Testis (tissue), 3 donors: ENCODE measurements around the gene AMTN. TPM values are rescaled to one million over a fixed set of nuclear protein-coding genes. Genes with fewer than 3 reads are reported as not detected.

ENCODE experiments used
- DNase-seq: peaks from one replicate; pipeline ENCODE4 v3.0.0-alpha.2; 2019
- H3K27ac ChIP-seq, 2 donors: fragments of 200-600 bp; sonication (generic); one replicate each; pipeline ENCODE4 v1.5.1; 2019
- H3K27me3 ChIP-seq: fragments of 200-600 bp; sonication (generic); one replicate; pipeline ENCODE4 v1.5.1; 2019
- H3K36me3 ChIP-seq: fragments of 200-600 bp; sonication (generic); one replicate; pipeline ENCODE4 v1.5.1; 2017; ENCODE audit warnings: low read depth; ENCODE audit errors: missing control alignments
- H3K4me1 ChIP-seq: fragments of 200-600 bp; sonication (generic); one replicate; pipeline ENCODE4 v1.5.1; 2019
- H3K4me3 ChIP-seq, 2 donors: fragments of 200-600 bp; sonication (generic); one replicate each; pipeline ENCODE4 v1.5.1; 2017 to 2019
- H3K9me3 ChIP-seq: fragments of 200-600 bp; sonication (generic); one replicate; pipeline ENCODE4 v1.5.1; 2017
- CTCF ChIP-seq, 3 experiments: fragments of 450-650 bp in 2 of 3; fragments of 200-600 bp in 1 of 3; sonication (generic) in 1 of 3; IDR thresholded peaks; one replicate each; pipeline ENCODE4 v1.5.1; 2016 to 2019; ENCODE audit warnings: antibody characterized with exemption in 3 of 3, mild to moderate bottlenecking in 2 of 3, moderate library complexity in 1 of 3
- POLR2A ChIP-seq: fragments of 450-650 bp; IDR thresholded peaks from one replicate; pipeline ENCODE4 v1.6.1; 2017; ENCODE audit warnings: antibody characterized with exemption, mild to moderate bottlenecking, moderate library complexity
- WGBS, 2 donors: methylation state at CpG; one replicate each; pipeline ENCODE4 v1.1.5; 2018; 5-methylcytosine and 5-hydroxymethylcytosine counted together
- intact Hi-C: fragments of 100-400 bp; cut with DNase I; formaldehyde crosslinking; loops from one replicate; pipeline ENCODE4 v1.15.1; 2023; ENCODE audit warnings: low total_unique reads
- polyA plus RNA-seq: library from polyadenylated mRNA; stranded (reverse); fragments of 350-450 nt; fragmentation: Illumina TruSeq; extraction: RNeasy Lipid Tissue Mini Kit (QIAGEN cat#74804); gene quantifications from one replicate; pipeline ENCODE4 v1.2.3, GENCODE V29; 2014; ENCODE audit warnings: low read depth, low replicate concordance; ENCODE audit not compliant: insufficient read depth
- total RNA-seq, 2 donors: library from RNA; depleted of rRNA; stranded (reverse); fragments of >200 nt; gene quantifications; one replicate each; pipeline ENCODE4 v1.2.3, GENCODE V29; 2016

The AMTN gene
- total and polyA plus RNA-seq, 3 donors from 2014 or later = not detected

GRCh38 chr4:70575964-70576363, 57.6 kb downstream of the AMTN start:
- no peak for TF ChIP-seq CTCF (IDR thresholded peaks at IDR 0.05)
- no peak for TF ChIP-seq POLR2A
- no peaks in the 10 kb centered on the region for H3K4me1 ChIP-seq
- no peaks in the 10 kb centered on the region for H3K36me3 ChIP-seq
- no peaks in the 10 kb centered on the region for H3K27me3 ChIP-seq
- no peak for DNase-seq
- intact Hi-C loops = no loop called here
- H3K9me3 ChIP-seq = no peaks in the 10 kb centered on the region
- H3K4me3 ChIP-seq = no peak overlapping the region
- no peak overlapping the region for H3K27ac ChIP-seq

- intact Hi-C loops = no loop called here
- 44 to 58% methylated on average over 6 of the region's 6 CpGs for WGBS, 2 donors
Observed at GRCh38 chr4:70577220-70577927, 59.0 kb downstream of the AMTN start.

GRCh38 chr4:70581980-70582379, 63.6 kb downstream of the AMTN start:
- WGBS, 2 donors = 89 to 96% methylated on average over 2 of the region's 2 CpGs
- H3K9me3 ChIP-seq = no peaks in the 10 kb centered on the region
- H3K36me3 ChIP-seq = no peaks in the 10 kb centered on the region
- intact Hi-C loops = no loop called here
- no peak for DNase-seq
- TF ChIP-seq CTCF (IDR thresholded peaks at IDR 0.05) (no peak), POLR2A (no peak)
- H3K27ac ChIP-seq = no peak overlapping the region
- H3K27me3 ChIP-seq = no peaks in the 10 kb centered on the region
- H3K4me1 ChIP-seq = no peaks in the 10 kb centered on the region
- H3K4me3 ChIP-seq = no peak overlapping the region

More at GRCh38 chr4:70577220-70577927, 59.0 kb downstream of the AMTN start:
- no peak overlapping the region for H3K27ac ChIP-seq
- H3K4me1 ChIP-seq = no peaks in the 10 kb centered on the region
- no peak overlapping the region for H3K4me3 ChIP-seq
- TF ChIP-seq CTCF (IDR thresholded peaks at IDR 0.05) = no peak
- TF ChIP-seq POLR2A = no peak
- no peaks in the 10 kb centered on the region for H3K36me3 ChIP-seq
- no peak for DNase-seq
- no peaks in the 10 kb centered on the region for H3K9me3 ChIP-seq
- no peaks in the 10 kb centered on the region for H3K27me3 ChIP-seq

Other genes starting within 250 kb of the AMTN start
- gene CABS1, start 183.6 kb upstream of the AMTN start, total RNA-seq = 10 to 100 TPM; 17.3 to 66.2 TPM
- 80.1 TPM for gene CABS1, start 183.6 kb upstream of the AMTN start, polyA plus RNA-seq
- not detected for gene SMR3A, start 157.8 kb upstream of the AMTN start, total RNA-seq
- 0.95 TPM for gene SMR3A, start 157.8 kb upstream of the AMTN start, polyA plus RNA-seq
- gene SMR3B, start 135.4 kb upstream of the AMTN start, total RNA-seq = 1 to 10 TPM; 1.1 to 4.8 TPM
- 6.1 TPM for gene SMR3B, start 135.4 kb upstream of the AMTN start, polyA plus RNA-seq
- gene OPRPN, start 120.6 kb upstream of the AMTN start, total RNA-seq = not detected
- gene OPRPN, start 120.6 kb upstream of the AMTN start, polyA plus RNA-seq = 0.61 TPM
- not detected for gene MUC7, start 46.4 kb upstream of the AMTN start, total RNA-seq
- gene MUC7, start 46.4 kb upstream of the AMTN start, polyA plus RNA-seq = 0.80 TPM
- under 1 TPM in 1 of 2 donors, not detected in 1; 0.74 TPM for gene AMBN, start 73.7 kb downstream of the AMTN start, total RNA-seq
- 0.21 TPM for gene AMBN, start 73.7 kb downstream of the AMTN start, polyA plus RNA-seq
- gene ENAM, start 110.2 kb downstream of the AMTN start, total RNA-seq = 1 to 10 TPM in 1 of 2 donors, under 1 TPM in 1; 0.16 to 2.4 TPM
- gene ENAM, start 110.2 kb downstream of the AMTN start, polyA plus RNA-seq = 0.38 TPM
- under 1 TPM in 1 of 2 donors, not detected in 1; 0.99 TPM for gene JCHAIN, start 147.9 kb downstream of the AMTN start, total RNA-seq
- 34.0 TPM for gene JCHAIN, start 147.9 kb downstream of the AMTN start, polyA plus RNA-seq
- gene UTP3, start 170.0 kb downstream of the AMTN start, total RNA-seq = 10 to 100 TPM; 25.4 to 26.0 TPM
- 18.5 TPM for gene UTP3, start 170.0 kb downstream of the AMTN start, polyA plus RNA-seq
- 100 to 1,000 TPM; 220 to 247 TPM for gene RUFY3, start 203.4 kb downstream of the AMTN start, total RNA-seq
- gene RUFY3, start 203.4 kb downstream of the AMTN start, polyA plus RNA-seq = 84.7 TPM